GM10847 (cell line): Measurements from ENCODE around the gene SPATA17.

Experiments
- POLR2A ChIP-seq: IDR thresholded peaks from 2 replicates; pipeline ENCODE4 v1.6.1; 2011; ENCODE audit not compliant: insufficient read length; ENCODE audit errors: extremely low read depth

Gene SPATA17

GRCh38 chr1:217661407-217661806, 30.3 kb downstream of the SPATA17 start:
- no peak for TF ChIP-seq POLR2A

DNA sequence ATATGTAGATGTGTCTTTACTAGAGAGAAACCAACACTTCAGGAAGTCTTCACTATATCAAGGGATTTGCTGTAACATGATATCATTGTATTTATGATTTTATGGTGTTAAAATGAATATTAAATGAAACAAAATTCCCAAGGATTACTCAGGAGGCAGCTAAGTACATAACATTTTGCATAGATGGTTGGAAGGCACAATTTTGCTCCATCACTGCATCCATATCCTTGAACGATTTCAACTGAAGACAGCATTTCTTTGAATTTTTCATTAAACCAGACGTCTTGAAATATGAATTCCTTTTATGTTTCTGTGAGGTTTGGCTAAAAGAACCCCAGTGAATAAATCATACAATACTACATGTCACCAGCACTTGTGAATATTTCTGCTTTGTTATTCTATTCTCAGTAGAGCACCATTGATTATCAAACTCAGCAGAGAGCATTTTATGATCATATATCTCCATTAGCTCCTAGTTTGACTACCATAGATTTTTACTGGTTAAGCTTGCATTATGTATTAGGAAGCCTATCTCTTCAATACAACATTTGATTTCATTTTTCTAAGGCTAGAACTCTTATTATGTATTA, 37.3 kb downstream of the SPATA17 start:
- no peak for TF ChIP-seq POLR2A

DNA sequence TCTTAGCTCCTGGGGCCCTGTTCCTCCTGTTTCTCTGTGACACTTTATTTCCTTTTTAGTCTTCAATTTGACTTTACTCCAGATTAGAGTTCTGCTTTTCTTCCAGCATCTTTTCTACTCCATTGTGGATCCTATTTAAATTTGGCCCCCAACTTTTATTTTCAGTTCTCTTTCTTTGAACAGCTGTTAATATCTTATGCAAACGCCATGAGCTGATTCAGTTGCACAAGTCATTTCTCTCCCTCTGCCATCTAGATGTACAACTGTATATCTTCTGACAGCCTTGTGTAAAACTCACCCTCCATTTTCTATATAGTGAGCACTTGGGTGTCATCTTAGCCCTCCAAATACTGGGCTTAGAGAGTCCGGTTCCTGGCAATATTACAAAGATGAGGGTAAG, 42.2 kb downstream of the SPATA17 start:
- no peak for TF ChIP-seq POLR2A

- no peak for TF ChIP-seq POLR2A
Measured at GRCh38 chr1:217674028-217674729, 43.0 kb downstream of the SPATA17 start.

DNA sequence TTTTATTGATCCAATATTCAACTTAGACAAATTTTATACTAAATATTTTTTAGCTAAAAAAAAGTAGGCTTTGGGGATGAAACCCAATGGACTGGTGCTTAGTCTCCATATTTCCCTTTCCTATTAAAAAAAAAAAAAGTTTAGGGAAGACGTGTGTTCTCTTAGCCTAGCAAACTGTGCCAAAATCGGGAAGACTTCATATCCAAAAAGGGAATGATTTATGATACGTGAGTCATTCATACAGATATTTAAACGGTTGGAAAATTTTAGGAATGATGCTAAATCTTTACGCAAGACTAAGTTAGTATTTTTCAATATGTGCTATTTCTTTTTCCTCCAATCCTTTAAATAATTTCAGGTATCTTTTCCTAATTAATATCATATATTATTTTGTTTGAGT, 50.7 kb downstream of the SPATA17 start:
- no peak for TF ChIP-seq POLR2A

DNA sequence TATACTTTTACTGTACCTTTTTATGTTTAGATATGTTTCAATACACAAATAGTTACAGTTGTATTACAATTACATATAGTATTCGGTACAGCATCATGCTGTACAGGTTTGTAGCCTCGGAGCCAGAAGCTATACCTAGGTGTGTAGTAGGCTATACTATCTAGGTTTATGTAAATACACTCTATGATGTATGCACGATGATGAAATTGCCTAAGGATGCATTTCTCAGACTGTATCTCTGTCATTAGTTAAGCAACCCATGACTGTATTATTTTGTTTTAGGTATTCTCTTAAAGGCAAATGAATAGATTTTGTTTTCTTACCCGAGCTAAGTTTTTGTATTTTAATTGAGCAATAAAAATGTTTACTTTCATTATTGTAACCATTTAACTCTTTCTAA, 56.4 kb downstream of the SPATA17 start:
- TF ChIP-seq POLR2A, result no peak

DNA sequence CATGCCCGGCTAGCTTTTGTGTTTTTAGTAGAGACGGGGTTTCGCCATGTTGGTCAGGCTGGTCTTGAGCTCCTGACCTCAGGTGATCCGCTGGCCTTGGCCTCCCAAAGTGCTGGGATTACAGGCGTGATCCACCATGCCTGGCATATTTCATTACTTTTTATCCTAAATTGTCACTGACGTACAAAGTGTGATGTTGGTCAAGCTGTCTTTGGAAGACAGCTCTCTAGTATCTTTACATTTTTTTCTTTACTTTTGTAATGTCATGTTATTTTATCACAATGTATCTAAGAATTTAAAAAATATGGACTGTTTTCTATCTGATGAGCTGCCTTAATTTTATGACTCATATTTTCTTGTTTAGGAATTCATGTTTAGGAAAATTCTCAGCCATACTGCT, 72.2 kb downstream of the SPATA17 start:
- no peak for TF ChIP-seq POLR2A

DNA sequence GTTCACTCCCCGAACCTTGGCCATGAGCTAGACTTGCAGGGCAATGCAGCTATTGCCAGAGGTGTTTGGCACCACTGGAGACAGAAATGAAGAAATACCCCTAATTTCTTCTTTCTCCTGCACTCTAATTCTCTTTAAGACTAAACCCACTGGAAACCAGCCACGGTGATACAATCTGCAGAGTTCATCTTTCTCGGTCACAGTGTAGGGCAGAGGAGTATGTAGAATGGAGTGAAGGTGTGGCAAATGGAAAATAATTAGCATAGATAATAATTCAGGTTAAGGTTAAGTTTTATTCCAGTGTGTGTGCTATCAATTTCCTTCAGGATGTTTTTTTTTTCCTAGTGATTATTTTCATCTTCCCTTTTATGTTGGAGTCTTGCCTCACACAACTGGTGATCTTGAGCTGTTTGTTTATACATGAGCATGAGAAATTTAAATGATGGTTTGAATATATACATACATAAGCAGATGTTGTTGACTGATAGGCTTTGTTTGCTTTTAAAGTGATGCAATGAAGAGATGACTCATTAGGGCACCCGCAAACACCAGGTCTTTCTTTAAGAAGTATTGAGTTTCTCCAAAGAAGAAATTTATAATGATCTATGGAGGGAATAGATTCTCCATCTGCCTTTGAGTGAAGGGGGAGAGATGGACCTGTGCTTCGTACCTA, 81.9 kb downstream of the SPATA17 start:
- TF ChIP-seq POLR2A, result no peak

DNA sequence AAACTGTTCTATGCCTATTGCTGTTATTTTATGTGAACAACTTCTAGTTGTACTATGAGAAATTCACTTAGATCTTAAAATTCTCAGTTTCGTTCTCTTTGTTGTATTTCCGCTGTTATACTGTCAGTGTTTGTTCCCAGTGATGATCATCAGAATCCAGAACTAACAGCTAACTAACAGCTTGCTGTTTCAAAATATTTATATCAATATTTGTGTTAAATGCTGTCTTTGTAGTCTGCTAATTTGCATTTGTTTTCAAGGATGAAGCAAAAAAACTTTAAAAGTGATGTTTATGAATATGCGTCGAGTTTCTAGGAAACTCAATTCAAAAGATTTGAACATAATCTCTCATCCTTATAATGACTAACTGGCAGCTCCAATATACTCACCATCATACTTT, 84.5 kb downstream of the SPATA17 start:
- TF ChIP-seq POLR2A, result no peak

DNA sequence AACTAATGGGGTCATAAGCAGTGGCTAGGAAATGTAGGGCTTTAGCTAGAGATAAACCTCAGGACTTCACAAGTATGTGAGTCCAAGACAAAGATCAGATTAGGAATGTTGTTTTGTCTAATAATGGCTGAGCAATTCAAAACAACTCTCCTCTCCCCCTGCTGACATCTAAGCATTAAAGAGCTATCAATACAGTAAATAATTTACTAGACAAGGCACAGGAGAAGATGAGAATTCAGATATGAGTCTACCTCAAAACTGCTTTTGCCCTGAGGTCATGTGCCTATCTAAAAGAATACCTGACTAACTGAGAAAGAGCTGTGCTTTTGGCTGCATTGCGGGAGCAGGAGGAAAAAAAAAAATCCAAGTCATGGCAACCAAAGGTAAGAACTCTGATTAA, 86.8 kb downstream of the SPATA17 start:
- TF ChIP-seq POLR2A, result no peak

DNA sequence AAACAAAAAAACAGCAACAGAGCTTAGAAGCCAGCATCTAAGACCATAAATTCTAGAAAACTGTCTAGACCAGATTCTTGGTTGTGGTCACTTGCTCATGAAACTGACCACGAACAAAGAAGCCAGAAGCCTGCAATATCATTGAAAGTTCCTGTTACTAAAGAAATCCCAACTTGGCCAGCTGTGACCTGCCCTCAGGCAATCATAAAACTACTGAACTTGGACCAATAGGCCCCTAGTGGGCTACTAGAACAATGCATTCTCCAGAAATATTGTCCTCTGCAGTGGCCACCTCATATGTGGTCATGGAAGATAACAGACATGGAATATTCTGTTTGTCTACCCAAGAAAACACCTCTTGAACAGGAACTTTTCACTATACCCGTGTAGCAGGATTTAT, 87.7 kb downstream of the SPATA17 start:
- TF ChIP-seq POLR2A, result no peak

DNA sequence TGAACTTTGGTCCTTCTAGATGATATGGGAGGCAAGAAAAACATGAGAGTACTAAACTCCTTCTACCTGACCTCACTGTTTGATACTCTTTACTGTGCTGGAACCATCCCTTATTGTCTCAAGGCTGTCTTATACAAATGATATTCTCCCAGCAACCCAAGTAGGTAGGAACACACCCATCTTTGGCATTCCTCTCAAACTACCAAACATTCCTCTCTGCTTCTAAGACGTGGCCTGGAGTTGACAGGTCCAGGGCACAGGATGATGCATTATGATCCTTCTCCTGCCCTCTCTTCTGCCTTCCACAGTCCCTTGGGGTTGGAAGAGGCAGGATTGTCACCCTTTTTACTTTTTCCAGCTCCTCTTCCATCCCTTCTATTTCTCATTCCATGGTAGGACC, 90.5 kb downstream of the SPATA17 start:
- TF ChIP-seq POLR2A, result no peak

DNA sequence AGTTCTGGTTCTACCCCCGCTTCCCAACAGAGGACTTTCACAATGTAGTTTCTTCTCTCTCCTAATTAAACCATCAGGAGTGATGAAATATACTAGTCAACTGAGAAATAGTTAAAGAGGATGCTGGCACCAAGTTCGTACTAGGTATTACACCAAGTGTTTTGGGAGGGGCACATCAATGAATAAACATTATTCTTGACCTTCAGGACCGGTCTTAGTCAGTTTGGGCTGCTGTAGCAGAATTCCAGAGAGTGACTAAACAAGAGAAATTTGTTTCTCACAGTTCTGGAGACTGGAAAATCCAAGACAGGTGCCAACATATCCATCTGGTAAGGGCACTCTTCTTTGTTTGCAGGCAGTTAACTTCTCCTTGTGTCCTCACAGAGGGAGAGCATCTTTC, 103.8 kb downstream of the SPATA17 start:
- no peak for TF ChIP-seq POLR2A

GRCh38 chr1:217747156-217747769, 116.1 kb downstream of the SPATA17 start:
- TF ChIP-seq POLR2A, result no peak

GRCh38 chr1:217769768-217770167, 138.6 kb downstream of the SPATA17 start:
- TF ChIP-seq POLR2A, result no peak

DNA sequence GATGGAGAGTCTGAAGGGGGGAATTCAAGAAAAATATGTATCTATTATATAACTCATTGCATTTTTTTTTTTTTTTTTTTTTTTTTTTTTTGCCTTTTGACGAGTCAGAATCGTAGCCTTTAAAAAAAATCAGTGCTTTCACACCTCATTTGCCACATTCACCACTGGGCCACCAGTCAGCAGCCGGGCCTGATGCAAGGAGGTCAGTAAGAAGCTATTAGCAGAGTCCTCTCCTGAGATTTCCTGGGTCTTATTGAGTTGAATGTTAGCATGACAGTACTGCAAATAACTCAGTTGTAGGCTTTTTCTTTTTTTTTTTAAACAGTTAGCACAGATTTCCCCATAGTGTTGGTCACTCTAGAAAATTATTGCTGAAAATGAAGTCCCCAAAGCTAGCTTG, 139.8 kb downstream of the SPATA17 start:
- no peak for TF ChIP-seq POLR2A
